ENCODE data around the gene LSM7.
A peak's percentile ranks its signal among the peaks of the same experiment; 100 is the strongest.

The LSM7 gene

GRCh38 chr19:2276429-2276986 is 51.9 kb downstream of the LSM7 start:
- H3K4me3 ChIP-seq (ENCODE audit: low read depth, low read length) = no peak overlapping the region
- DNase-seq (ENCODE audit: low read depth, low spot score) = no peak
- TF ChIP-seq CTCF (IDR thresholded peaks at IDR 0.05; ENCODE audit: insufficient read depth, low read length, missing control alignments) = no peak
- POLR2A ChIA-PET = interaction anchor here (1.0 to 2.1 kb wide), 2 partner anchors 11 to 51 kb away, joined by 3 to 9 read pairs; no protein-coding TSS in a partner anchor
- CTCF ChIA-PET = interaction anchor here (3.2 to 3.3 kb wide), 2 partner anchors 113 to 115 kb away, joined by 10 to 11 read pairs; no protein-coding TSS in a partner anchor

GRCh38 chr19:2275588-2276428 is 52.6 kb downstream of the LSM7 start:
- DNase-seq (ENCODE audit: low read depth, low spot score) = no peak
- TF ChIP-seq CTCF (IDR thresholded peaks at IDR 0.05; ENCODE audit: insufficient read depth, low read length, missing control alignments) = no peak
- CTCF ChIA-PET = interaction anchor here (0.7 to 3.3 kb wide), 14 partner anchors 12 to 358 kb away, joined by 3 to 14 read pairs (median 10); no protein-coding TSS in a partner anchor
- POLR2A ChIA-PET = interaction anchor here (2.1 kb wide), 1 partner anchor 12 kb away, joined by 9 read pairs; no protein-coding TSS in a partner anchor
- no peak overlapping the region for H3K4me3 ChIP-seq (ENCODE audit: low read depth, low read length)

GRCh38 chr19:2274931-2275535 is 53.4 kb downstream of the LSM7 start:
- peak; percentile 72 for TF ChIP-seq CTCF (IDR thresholded peaks at IDR 0.05; ENCODE audit: insufficient read depth, low read length, missing control alignments)
- no peak for DNase-seq (ENCODE audit: low read depth, low spot score)
- ChIA-PET CTCF (interaction anchor here (0.7 to 3.7 kb wide), 22 partner anchors 8 to 359 kb away, joined by 3 to 16 read pairs (median 8); no protein-coding TSS in a partner anchor), POLR2A (interaction anchor here (2.1 kb wide), 1 partner anchor 12 kb away, joined by 9 read pairs; no protein-coding TSS in a partner anchor)
- H3K4me3 ChIP-seq (ENCODE audit: low read depth, low read length) = no peak overlapping the region

GRCh38 chr19:2274185-2274711 is 54.1 kb downstream of the LSM7 start:
- H3K4me3 ChIP-seq (ENCODE audit: low read depth, low read length) = peak overlapping the region; percentile 48; the same call in 1 of the 2 replicates
- DNase-seq (ENCODE audit: low read depth, low spot score) = no peak
- ChIA-PET POLR2A (interaction anchor here (2.1 kb wide), 1 partner anchor 13 kb away, joined by 9 read pairs; no protein-coding TSS in a partner anchor), CTCF (interaction anchor here (0.6 to 3.7 kb wide), 23 partner anchors 9 to 124 kb away, joined by 3 to 16 read pairs (median 6); no protein-coding TSS in a partner anchor)
- no peak for TF ChIP-seq CTCF (IDR thresholded peaks at IDR 0.05; ENCODE audit: insufficient read depth, low read length, missing control alignments)

- H3K4me3 ChIP-seq (ENCODE audit: low read depth, low read length) = peak overlapping the region; percentile 48
- POLR2A ChIA-PET = no interaction called here
- CTCF ChIA-PET = interaction anchor here (0.6 to 3.7 kb wide), 22 partner anchors 10 to 123 kb away, joined by 3 to 16 read pairs (median 6); partner anchors contain the start of gene LSM7
- no peak for DNase-seq (ENCODE audit: low read depth, low spot score)
- peak; percentile 85 for TF ChIP-seq CTCF (IDR thresholded peaks at IDR 0.05; ENCODE audit: insufficient read depth, low read length, missing control alignments)
These were observed 54.8 kb downstream of the LSM7 start for GRCh38 chr19:2273356-2274184.

Measured in AG04449 (cell line).